Memory B cell (primary cell): Measurements from ENCODE around the gene GNG3.
"Not testable (repeated sequence)": the region's sequence is repeated elsewhere in the genome, so short reads cannot be mapped to it uniquely, and the experiment has no call there.

Source experiments
- ATAC-seq: fragments of 150-1000 bp; cut with Tn5 transposase; 2 replicates; pipeline ENCODE4 v1.10.0; 2021; ENCODE audit warnings: low read depth, mild to moderate bottlenecking, moderate library complexity
- DNase-seq, 2 donors: peaks; one replicate each; pipeline ENCODE4 v3.0.0; 2022; ENCODE audit warnings: low spot score in 2 of 2
- H3K27ac Mint-ChIP-seq: one replicate; pipeline ENCODE4 v1.8.0; 2022; ENCODE audit warnings: mild to moderate bottlenecking, moderate library complexity, mixed read lengths
- H3K27me3 Mint-ChIP-seq: one replicate; pipeline ENCODE4 v1.8.0; 2022; ENCODE audit warnings: mixed read lengths
- H3K36me3 Mint-ChIP-seq: one replicate; pipeline ENCODE4 v1.8.0; 2022; ENCODE audit warnings: mild to moderate bottlenecking, mixed read lengths
- H3K4me1 Mint-ChIP-seq: one replicate; pipeline ENCODE4 v1.8.0; 2022; ENCODE audit warnings: mixed read lengths
- H3K4me3 Mint-ChIP-seq: one replicate; pipeline ENCODE4 v1.8.0; 2022; ENCODE audit warnings: mild to moderate bottlenecking, moderate library complexity, mixed read lengths
- H3K9me3 Mint-ChIP-seq: one replicate; pipeline ENCODE4 v1.8.0; 2022; ENCODE audit warnings: mixed read lengths

The GNG3 gene

GRCh38 chr11:62719302-62719978, 12.0 kb downstream of the GNG3 start:
- H3K9me3 Mint-ChIP-seq, result no peaks in the 10 kb centered on the region
- DNase-seq, result no peak
- no peaks in the 10 kb centered on the region for H3K27me3 Mint-ChIP-seq
- H3K36me3 Mint-ChIP-seq, result peaks cover 51% of the 10 kb centered on the region
- H3K4me1 Mint-ChIP-seq, result peaks cover 23% of the 10 kb centered on the region
- peak overlapping the region; percentile 41 for H3K27ac Mint-ChIP-seq
- no peak overlapping the region for H3K4me3 Mint-ChIP-seq
- ATAC-seq, result no peak

DNA sequence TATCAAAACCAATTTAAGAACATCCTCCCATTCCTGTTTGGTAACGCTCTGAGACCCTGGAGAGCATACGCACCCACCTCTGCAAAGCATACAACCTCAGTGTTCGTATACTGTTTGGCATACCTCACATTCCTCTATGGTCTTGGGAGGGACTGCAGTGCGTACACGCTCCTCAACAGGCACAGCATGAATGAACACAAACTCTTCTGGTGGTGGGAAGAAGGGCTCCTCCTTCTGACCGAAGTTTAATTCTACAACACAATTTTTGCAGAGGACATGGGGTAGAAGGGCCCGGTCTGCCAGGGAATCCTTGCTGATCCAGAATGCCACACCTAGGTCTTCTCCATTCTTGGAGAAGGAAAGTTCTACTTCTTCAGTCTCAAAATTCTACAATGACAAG, 14.5 kb downstream of the GNG3 start:
- ATAC-seq, result no peak
- no peak overlapping the region for H3K4me3 Mint-ChIP-seq
- peaks cover 49% of the 10 kb centered on the region for H3K36me3 Mint-ChIP-seq
- no peaks in the 10 kb centered on the region for H3K27me3 Mint-ChIP-seq
- H3K4me1 Mint-ChIP-seq, result peaks cover 30% of the 10 kb centered on the region
- no peaks in the 10 kb centered on the region for H3K9me3 Mint-ChIP-seq
- DNase-seq, result no peak
- H3K27ac Mint-ChIP-seq, result no peak overlapping the region

DNA sequence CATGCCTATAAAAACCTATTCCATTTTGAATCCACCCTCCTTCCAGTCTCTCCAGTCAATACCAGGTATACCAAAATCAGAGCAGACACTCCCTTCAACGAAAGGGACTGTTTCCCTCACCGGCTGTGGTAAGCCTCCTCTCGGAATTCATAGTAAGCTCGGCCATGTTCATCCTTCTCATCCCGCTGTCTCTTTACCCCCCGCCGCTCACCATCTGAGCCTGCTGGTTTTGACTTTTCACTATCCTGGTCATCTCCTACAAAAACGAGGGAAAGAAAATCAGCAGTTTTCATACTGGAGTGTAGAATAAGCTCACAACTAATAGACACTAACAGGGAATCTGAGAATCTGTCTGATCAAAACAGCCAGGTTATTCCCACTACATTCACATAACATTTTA, 16.7 kb downstream of the GNG3 start:
- Mint-ChIP-seq H3K4me1 (peaks cover 32% of the 10 kb centered on the region), H3K27ac (peak overlapping the region; percentile 18), H3K4me3 (peak overlapping the region; percentile 33), H3K9me3 (no peaks in the 10 kb centered on the region), H3K36me3 (peaks cover 43% of the 10 kb centered on the region), H3K27me3 (no peaks in the 10 kb centered on the region)
- no peak for DNase-seq
- no peak for ATAC-seq

DNA sequence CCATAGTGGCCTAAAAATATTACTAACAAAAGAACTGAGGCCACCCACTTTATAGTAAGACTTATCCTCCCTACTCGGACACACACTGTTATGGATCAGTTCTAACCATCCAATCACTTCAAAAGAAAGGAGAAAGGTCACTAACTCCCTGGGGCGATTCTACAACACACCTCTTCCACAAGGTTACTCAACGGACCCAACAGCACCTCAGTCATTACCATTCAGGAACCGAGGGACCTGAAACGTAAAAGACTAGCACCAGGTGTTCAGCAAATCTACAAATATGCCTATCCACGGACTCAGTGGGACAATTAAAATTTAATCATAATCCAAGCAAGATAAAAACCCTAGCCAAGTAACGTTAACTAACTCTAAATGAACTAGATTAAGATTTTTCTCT, 18.2 kb downstream of the GNG3 start:
- DNase-seq (no peak), ATAC-seq (no peak)
- Mint-ChIP-seq H3K36me3 (peaks cover 36% of the 10 kb centered on the region), H3K27me3 (no peaks in the 10 kb centered on the region), H3K4me1 (peaks cover 27% of the 10 kb centered on the region), H3K4me3 (peak overlapping the region; percentile 94), H3K9me3 (no peaks in the 10 kb centered on the region), H3K27ac (peak overlapping the region; percentile 96)

DNA sequence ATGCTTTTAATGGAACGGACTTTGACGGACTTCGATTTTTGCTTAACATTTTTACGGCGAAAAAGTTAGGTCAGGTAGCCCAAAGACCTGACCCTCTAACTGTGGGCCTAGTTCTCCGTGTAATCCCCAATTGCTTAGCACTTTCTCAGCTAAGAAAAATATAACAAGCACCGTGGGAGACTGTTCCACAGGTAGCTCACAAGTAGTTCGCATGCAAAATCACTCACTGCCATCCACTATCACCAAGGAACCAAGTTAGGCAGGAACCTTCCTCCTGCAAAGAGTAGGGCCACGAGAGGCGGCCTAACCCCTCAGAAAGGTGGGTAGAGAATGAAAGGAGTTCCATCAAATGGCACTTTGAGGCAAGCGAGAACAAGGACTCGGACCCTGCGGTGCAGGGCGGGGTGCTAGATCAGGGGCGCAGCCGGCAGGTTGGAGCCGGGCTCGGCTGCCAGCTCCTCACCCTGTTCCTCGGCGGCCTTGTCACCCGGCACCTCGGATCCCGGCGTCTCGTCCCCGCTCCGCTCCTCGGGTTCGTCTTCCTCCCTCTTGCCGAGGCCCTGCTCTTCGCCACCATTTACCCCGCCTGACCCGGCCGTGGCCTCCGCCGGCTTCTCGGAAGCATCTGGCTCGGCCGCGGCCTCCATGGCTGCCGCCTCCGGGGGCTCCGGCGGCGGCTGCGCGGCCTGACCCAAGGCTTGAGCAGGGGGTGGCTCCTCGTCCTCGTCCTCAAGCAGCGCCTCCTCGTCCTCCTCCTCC, 18.9 kb downstream of the GNG3 start:
- Mint-ChIP-seq H3K4me3 (peak overlapping the region; percentile 94), H3K4me1 (peaks cover 27% of the 10 kb centered on the region), H3K27me3 (no peaks in the 10 kb centered on the region), H3K36me3 (peaks cover 31% of the 10 kb centered on the region), H3K9me3 (no peaks in the 10 kb centered on the region), H3K27ac (peak overlapping the region; percentile 96)
- ATAC-seq, result no peak
- DNase-seq, result no peak

DNA sequence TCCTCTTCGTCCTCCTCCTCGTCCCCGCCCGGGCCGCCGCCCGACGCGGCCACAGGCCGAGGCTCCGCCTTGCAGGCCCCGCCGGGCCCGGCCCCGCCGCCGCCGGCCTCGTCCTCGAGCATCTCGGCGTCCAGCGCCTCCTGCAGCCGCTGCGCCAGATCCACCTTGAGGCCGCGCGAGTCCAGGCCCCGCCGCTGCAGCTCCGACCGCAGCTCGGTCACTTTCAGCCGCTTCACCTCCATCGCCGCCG, 19.4 kb downstream of the GNG3 start:
- H3K36me3 Mint-ChIP-seq, result peaks cover 26% of the 10 kb centered on the region
- ATAC-seq, result peak; percentile 1

DNA sequence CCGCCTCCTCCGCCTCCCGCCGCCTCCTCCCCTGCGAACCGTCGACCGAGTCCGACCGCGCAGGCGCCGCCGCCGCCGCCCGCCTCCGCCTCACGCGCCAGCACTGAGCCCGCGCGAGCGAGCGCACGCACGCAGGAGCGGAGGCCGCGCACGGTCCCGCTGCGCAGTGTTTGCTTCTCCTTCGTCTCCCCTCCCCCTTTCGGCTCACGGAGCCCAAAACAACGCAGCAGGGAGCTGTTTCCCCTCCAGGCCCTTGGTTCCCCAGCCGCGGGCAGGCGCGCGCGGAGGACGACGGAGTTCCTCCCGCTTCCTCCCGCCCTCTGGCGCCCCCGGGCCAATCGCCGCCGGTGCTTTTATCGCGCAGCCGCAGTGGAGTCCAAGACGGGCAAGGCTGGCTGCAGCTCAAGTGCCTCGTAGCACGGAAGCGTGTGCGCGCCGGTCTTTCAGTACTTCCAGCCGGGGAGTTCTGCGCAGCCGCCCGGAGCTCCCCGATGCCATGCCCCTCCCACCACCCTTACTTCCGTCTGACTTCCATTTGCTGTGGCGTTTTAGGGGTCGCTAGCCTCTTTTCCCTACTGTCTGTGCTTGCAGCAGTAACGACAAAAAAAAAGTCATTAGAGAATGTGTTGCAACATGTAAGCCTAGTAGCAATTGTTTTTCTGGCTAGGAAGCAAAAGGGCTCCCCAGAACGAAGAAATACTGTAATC, 19.8 kb downstream of the GNG3 start, which contains the start of gene HNRNPUL2:
TSS of gene HNRNPUL2 (minus strand) at position 293 of the 707 bp plus-strand sequence. CDS start 301 bp downstream, outside the sequence.
- ATAC-seq (peak; percentile 76), DNase-seq (peak; percentile 95 to 97)
- no peaks in the 10 kb centered on the region for H3K9me3 Mint-ChIP-seq
- H3K27ac Mint-ChIP-seq, result peak within 1 kb of the TSS; percentile 96
- H3K4me3 Mint-ChIP-seq, result peak within 1 kb of the TSS; percentile 94
- H3K27me3 Mint-ChIP-seq, result no peaks in the 10 kb centered on the region
- H3K36me3 Mint-ChIP-seq, result peaks cover 22% of the 10 kb centered on the region
- H3K4me1 Mint-ChIP-seq, result peaks cover 27% of the 10 kb centered on the region

More for the DNA sequence above, 19.4 kb downstream of the GNG3 start:
- no peaks in the 10 kb centered on the region for H3K27me3 Mint-ChIP-seq
- no peak for DNase-seq
- peak overlapping the region; percentile 94 for H3K4me3 Mint-ChIP-seq
- H3K9me3 Mint-ChIP-seq, result no peaks in the 10 kb centered on the region
- peaks cover 27% of the 10 kb centered on the region for H3K4me1 Mint-ChIP-seq
- H3K27ac Mint-ChIP-seq, result peak overlapping the region; percentile 96

DNA sequence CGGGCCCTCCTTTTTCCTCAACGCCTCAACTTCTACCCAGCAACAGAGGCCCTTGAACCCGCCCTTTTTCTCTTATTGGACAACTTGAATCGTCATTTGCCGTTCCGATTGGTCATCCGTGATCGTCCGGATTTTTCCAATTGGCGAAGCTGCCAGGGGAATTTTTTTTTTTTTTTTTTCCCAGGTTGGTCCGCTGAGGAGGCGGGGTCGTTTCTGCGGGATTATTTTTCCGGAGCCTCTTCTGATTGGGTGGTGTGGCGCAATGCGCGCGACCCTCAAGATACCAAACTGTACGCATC, 20.3 kb downstream of the GNG3 start:
- Mint-ChIP-seq H3K4me3 (peak overlapping the region; percentile 94), H3K27me3 (no peaks in the 10 kb centered on the region), H3K9me3 (no peaks in the 10 kb centered on the region), H3K27ac (peak overlapping the region; percentile 96), H3K4me1 (peaks cover 24% of the 10 kb centered on the region), H3K36me3 (peaks cover 18% of the 10 kb centered on the region)
- DNase-seq (peak in 1 of 2 donors; percentile 84), ATAC-seq (peak; percentile 57)

DNA sequence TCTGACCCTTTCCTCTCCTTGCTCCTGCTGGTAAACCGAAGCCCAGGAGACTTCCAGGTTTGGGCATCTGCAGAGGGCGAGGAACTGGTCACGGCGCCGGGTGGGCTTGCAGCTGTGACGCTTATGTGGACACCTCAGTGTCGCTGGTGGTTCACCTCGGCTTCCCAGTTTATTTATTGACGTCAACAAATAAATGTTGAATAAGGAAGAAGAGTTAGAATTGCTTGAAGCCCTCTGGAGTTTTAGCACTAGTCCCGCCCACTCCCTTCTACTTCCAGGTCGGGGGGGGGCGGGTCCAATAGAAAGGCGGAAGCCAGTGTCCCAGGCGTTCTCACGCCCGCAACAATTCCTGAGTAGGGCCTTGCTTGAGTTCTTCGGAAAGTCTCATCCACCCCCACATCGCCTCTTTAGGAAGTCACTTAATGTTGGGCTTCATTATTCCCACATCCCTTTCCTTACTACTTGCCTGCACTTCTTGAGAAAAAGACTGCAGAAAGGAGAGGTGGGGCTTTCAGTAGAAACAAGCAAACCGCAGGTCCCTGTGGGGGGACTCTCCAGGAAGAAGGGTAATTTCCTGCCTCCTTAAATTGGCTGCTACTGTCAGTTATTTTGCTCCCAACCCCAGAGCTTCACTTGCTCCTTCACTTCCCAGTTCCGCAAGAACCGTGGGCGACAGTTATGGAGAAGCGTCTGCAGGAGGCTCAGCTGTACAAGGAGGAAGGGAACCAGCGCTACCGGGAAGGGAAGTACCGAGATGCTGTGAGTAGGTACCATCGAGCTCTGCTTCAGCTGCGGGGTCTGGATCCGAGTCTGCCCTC, 20.9 kb downstream of the GNG3 start, which contains the start of gene TTC9C:
TSS of gene TTC9C (plus strand) at position 316 of the 818 bp plus-strand sequence. CDS start at position 679, 363 bp downstream.
- Mint-ChIP-seq H3K36me3 (peaks cover 22% of the 10 kb centered on the region), H3K4me3 (peak within 1 kb of the TSS; percentile 94), H3K27me3 (no peaks in the 10 kb centered on the region), H3K27ac (peak within 1 kb of the TSS; percentile 96), H3K4me1 (peaks cover 26% of the 10 kb centered on the region), H3K9me3 (no peaks in the 10 kb centered on the region)
- ATAC-seq (peak; percentile 30), DNase-seq (peak; percentile 67 to 73)

DNA sequence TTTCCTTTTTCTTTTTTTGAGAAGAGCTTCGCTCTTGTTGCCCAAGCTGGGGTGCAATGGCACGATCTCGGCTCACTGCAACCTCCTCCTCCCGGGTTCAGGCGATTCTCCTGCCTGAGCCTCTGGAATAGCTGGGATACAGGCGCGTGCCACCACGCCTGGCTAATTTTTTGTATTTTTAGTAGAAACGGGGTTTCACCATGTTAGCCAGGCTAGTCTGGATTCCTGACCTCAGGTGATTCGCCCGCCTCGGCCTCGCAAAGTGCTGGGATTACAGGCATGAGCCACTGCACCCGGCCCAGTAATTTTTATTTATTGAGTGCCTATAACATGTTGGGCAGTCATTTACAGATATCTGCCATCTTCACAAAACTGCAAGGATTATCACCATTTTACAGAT, 22.6 kb downstream of the GNG3 start:
- Mint-ChIP-seq H3K4me1 (peaks cover 14% of the 10 kb centered on the region), H3K4me3 (peak overlapping the region; percentile 94), H3K36me3 (peaks cover 15% of the 10 kb centered on the region), H3K27ac (peak overlapping the region; percentile 62)
- not testable (repeated sequence) for DNase-seq, H3K27me3 Mint-ChIP-seq, ATAC-seq, H3K9me3 Mint-ChIP-seq

DNA sequence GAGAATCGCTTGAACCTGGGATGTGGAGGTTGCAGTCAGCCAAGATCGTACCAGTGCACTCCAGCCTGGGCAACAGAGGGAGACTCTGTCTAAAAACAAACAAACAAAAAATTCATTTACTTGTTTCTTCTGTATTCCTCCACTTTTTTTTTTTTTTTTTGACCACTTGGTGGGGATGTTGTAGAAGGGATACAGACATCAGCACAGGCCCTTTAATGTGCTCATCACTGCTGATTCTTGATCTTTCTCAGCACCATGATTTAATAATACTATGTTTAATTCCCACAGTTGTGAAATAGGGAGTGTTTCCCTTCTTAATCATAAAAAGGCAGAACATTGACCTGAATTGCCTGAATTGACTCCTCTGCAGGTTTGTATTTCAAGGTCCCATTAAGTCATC, 25.4 kb downstream of the GNG3 start:
- H3K4me1 Mint-ChIP-seq, result peaks cover 7% of the 10 kb centered on the region
- ATAC-seq, result no peak
- peaks cover 6% of the 10 kb centered on the region for H3K36me3 Mint-ChIP-seq
- no peaks in the 10 kb centered on the region for H3K9me3 Mint-ChIP-seq
- no peak overlapping the region for H3K4me3 Mint-ChIP-seq
- H3K27me3 Mint-ChIP-seq, result no peaks in the 10 kb centered on the region
- H3K27ac Mint-ChIP-seq, result no peak overlapping the region
- no peak for DNase-seq

- Mint-ChIP-seq H3K36me3 (peaks cover 10% of the 10 kb centered on the region), H3K4me3 (no peak overlapping the region), H3K4me1 (peaks cover 2% of the 10 kb centered on the region), H3K27me3 (no peaks in the 10 kb centered on the region), H3K9me3 (no peaks in the 10 kb centered on the region), H3K27ac (no peak overlapping the region)
- ATAC-seq (no peak), DNase-seq (no peak)
These were observed 29.7 kb downstream of the GNG3 start for GRCh38 chr11:62737196-62737595.

- DNase-seq, result no peak
- H3K36me3 Mint-ChIP-seq, result peaks cover 9% of the 10 kb centered on the region
- H3K4me1 Mint-ChIP-seq, result peaks cover 8% of the 10 kb centered on the region
- H3K9me3 Mint-ChIP-seq, result no peaks in the 10 kb centered on the region
- no peak overlapping the region for H3K4me3 Mint-ChIP-seq
- no peak overlapping the region for H3K27ac Mint-ChIP-seq
- no peaks in the 10 kb centered on the region for H3K27me3 Mint-ChIP-seq
- ATAC-seq, result no peak
These were observed 40.1 kb downstream of the GNG3 start for GRCh38 chr11:62747475-62748160.
